ENCODE measurements around the gene AMER3. TPM values are rescaled to one million over a fixed set of nuclear protein-coding genes. Genes with fewer than 3 reads are reported as not detected.

The AMER3 gene
- total and polyA plus RNA-seq, 2 of the 8 experiments (the other 6 are each of a cell fraction or from before 2014, with no cell fraction given), result 0.15 to 0.19 TPM

GRCh38 chr2:130776550-130776949, 21.2 kb downstream of the AMER3 start (continued):
- TF ChIP-seq CHD7 (IDR thresholded peaks at IDR 0.05; ENCODE audit: insufficient replicate concordance, low read length), result no peak
- TF ChIP-seq CTCF (IDR thresholded peaks at IDR 0.05; ENCODE audit: control extremely low read depth in 1 of 3, insufficient read depth in 1 of 3, low read depth in 1 of 3, low read length in 3 of 3), result peak; percentile 13 to 33 (median 28); a peak in 3 of 4 replicates
- TF ChIP-seq CBX8 (IDR thresholded peaks at IDR 0.05; ENCODE audit: borderline replicate concordance, low read depth, low read length), result no peak
- no peak for TF ChIP-seq SRF (IDR thresholded peaks at IDR 0.05; ENCODE audit: low read depth, low read length)

All from H1 (cell line).